Vagina (tissue), 2 donors: ENCODE results near the gene SMC4. TPM values are rescaled to one million over a fixed set of nuclear protein-coding genes. Genes with fewer than 3 reads are reported as not detected.

Experiments used
- DNase-seq, 2 donors: peaks; one replicate each; pipeline ENCODE4 v3.0.0-alpha.2; 2017; ENCODE audit errors: extremely low spot score in 2 of 2
- H3K27ac ChIP-seq: fragments of 200-600 bp; sonication (generic); one replicate; pipeline ENCODE4 v1.5.1; 2019
- H3K27me3 ChIP-seq: fragments of 200-600 bp; sonication (generic); one replicate; pipeline ENCODE4 v1.5.1; 2019
- H3K36me3 ChIP-seq, 2 donors: fragments of 200-600 bp; sonication (generic); one replicate each; pipeline ENCODE4 v1.5.1; 2017 to 2019
- H3K4me1 ChIP-seq: fragments of 200-600 bp; sonication (generic); one replicate; pipeline ENCODE4 v1.5.1; 2019
- H3K4me3 ChIP-seq, 2 donors: fragments of 200-600 bp; sonication (generic); 1 replicate in 1 of 2; 2 replicates in 1 of 2; pipeline ENCODE4 v1.5.1; 2016 to 2019
- H3K9me3 ChIP-seq: fragments of 200-600 bp; sonication (generic); one replicate; pipeline ENCODE4 v1.5.1; 2019
- POLR2A ChIP-seq, 2 donors: fragments of 450-650 bp; IDR thresholded peaks; one replicate each; pipeline ENCODE4 v1.6.1; 2017; ENCODE audit warnings: antibody characterized with exemption in 2 of 2, mild to moderate bottlenecking in 2 of 2, moderate library complexity in 2 of 2
- POLR2AphosphoS5 ChIP-seq, 2 donors: sonication (generic); formaldehyde crosslinking; IDR thresholded peaks; one replicate each; pipeline ENCODE4 v1.9.0; 2017; ENCODE audit warnings: antibody characterized with exemption in 2 of 2, mild to moderate bottlenecking in 2 of 2, low read depth in 1 of 2; ENCODE audit not compliant: insufficient read depth in 1 of 2
- intact Hi-C: fragments of 100-400 bp; cut with DNase I; formaldehyde crosslinking; loops from one replicate; pipeline ENCODE4 v1.15.1; 2023
- total RNA-seq: library from RNA; depleted of rRNA; stranded (reverse); fragments of >200 nt; gene quantifications from one replicate; pipeline ENCODE4 v1.2.3, GENCODE V29; 2016
- TF ChIP-seq, protein P1 (sequence below), 3 experiments: fragments of 450-650 bp in 2 of 3; fragments of 200-600 bp in 1 of 3; sonication (generic) in 1 of 3; IDR thresholded peaks; one replicate each; pipeline ENCODE4 v1.5.1; 2017 to 2019; ENCODE audit warnings: antibody characterized with exemption in 3 of 3, mild to moderate bottlenecking in 2 of 3, moderate library complexity in 2 of 3

Gene SMC4
- total RNA-seq, 1 donor from 2014 or later = 41.5 TPM

DNA sequence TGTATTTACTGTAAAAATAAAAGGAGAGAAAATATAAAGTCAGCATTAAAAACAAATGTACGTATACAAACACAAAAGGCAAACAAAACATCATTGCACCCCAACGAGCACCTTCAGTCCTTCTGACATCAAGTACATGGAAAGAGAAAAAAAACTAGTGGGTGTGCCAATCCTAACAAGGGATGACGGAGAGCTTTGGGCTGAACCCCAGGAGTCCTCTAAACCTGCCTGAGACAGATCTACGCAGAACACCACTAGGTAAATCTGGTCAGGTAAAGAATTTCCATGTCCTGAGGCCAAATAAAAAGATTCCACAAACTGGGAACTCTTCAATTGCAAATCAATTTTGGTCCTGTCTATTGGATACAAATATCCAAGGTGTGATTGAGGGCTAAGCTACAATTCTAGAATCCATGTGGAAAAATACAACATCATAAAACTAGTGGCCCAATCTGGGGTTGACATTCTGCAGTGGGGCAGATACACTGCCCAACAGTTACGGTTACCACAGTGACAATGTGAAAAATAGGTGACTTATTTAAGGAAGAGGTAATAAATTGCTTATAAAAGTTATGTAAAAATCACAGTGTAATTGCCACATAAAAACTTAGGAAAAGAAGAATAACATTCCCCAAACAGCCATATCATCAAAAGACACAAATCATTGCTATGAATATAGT lies 14.7 kb upstream of the SMC4 start:
- DNase-seq = no peak
- no peaks in the 10 kb centered on the region for H3K27me3 ChIP-seq
- H3K9me3 ChIP-seq = no peaks in the 10 kb centered on the region
- H3K4me1 ChIP-seq = no peaks in the 10 kb centered on the region
- H3K4me3 ChIP-seq = no peak overlapping the region
- no peak overlapping the region for H3K27ac ChIP-seq
- peaks cover 0 to 5% of the 10 kb centered on the region in 2 donors for H3K36me3 ChIP-seq
- intact Hi-C loops = no loop called here
- TF ChIP-seq POLR2AphosphoS5 (IDR thresholded peaks at IDR 0.05; ENCODE audit: insufficient read depth in 1 of 2, low read depth in 1 of 2) (no peak), POLR2A (IDR thresholded peaks at IDR 0.05) (no peak)
- TF ChIP-seq, protein P1, sequence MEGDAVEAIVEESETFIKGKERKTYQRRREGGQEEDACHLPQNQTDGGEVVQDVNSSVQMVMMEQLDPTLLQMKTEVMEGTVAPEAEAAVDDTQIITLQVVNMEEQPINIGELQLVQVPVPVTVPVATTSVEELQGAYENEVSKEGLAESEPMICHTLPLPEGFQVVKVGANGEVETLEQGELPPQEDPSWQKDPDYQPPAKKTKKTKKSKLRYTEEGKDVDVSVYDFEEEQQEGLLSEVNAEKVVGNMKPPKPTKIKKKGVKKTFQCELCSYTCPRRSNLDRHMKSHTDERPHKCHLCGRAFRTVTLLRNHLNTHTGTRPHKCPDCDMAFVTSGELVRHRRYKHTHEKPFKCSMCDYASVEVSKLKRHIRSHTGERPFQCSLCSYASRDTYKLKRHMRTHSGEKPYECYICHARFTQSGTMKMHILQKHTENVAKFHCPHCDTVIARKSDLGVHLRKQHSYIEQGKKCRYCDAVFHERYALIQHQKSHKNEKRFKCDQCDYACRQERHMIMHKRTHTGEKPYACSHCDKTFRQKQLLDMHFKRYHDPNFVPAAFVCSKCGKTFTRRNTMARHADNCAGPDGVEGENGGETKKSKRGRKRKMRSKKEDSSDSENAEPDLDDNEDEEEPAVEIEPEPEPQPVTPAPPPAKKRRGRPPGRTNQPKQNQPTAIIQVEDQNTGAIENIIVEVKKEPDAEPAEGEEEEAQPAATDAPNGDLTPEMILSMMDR (IDR thresholded peaks at IDR 0.05) = no peak

DNA sequence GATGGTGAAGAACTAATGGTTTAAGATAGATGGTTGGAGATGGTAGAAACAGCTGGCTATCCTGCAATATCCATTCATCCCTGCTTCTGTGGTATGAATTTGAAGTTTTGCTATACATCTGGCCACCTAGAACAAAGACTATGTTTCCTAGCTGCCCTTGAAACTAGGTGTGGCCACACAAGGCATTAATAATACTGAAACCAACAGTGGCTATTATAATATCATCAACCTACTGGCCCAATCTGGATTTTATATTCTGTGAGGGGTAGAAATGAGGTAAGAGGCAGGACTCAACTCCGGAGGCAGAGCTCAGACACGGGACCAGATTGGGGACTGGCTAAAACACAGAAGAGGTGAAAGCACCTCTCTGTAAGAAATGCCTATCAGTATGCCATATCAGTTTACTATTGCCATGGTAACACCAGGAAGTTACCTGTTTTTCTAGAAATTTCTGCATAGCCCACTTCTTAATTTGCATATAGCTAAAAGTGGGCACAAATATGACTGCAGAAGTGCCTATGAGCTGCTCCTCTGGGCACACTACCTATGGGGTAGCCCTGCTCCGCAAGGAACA lies 8.8 kb upstream of the SMC4 start:
- no peak overlapping the region for H3K4me3 ChIP-seq
- H3K9me3 ChIP-seq = no peaks in the 10 kb centered on the region
- no peaks in the 10 kb centered on the region for H3K27me3 ChIP-seq
- TF ChIP-seq POLR2A (IDR thresholded peaks at IDR 0.05) (no peak), POLR2AphosphoS5 (IDR thresholded peaks at IDR 0.05; ENCODE audit: insufficient read depth in 1 of 2, low read depth in 1 of 2) (no peak)
- TF ChIP-seq, protein P1 (IDR thresholded peaks at IDR 0.05) = no peak
- intact Hi-C loops = no loop called here
- no peaks in the 10 kb centered on the region for H3K4me1 ChIP-seq
- no peak for DNase-seq
- no peak overlapping the region for H3K27ac ChIP-seq
- no peaks in the 10 kb centered on the region for H3K36me3 ChIP-seq

DNA sequence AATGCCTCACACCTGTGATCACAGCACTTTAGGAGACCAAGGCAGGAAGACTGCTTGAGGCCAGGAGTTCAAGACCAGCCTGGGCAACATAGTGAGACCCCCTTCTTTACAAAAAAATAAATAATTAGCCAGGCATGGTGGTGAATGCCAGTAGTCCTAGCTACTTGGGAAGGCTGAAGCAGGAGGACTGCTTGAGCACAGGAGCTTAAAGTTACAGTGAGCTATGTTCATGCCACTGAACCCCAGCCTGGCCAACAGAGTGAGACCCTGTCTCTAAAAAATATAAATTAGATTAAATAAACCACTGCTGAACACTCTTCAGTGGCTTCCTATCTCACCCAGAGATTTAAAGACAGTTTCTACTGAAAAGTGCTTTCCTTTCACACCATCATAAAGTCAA lies 6.7 kb upstream of the SMC4 start:
- intact Hi-C loops = no loop called here
- Histone ChIP-seq H3K4me3 (no peak overlapping the region), H3K36me3 (no peaks in the 10 kb centered on the region), H3K27me3 (no peaks in the 10 kb centered on the region), H3K4me1 (no peaks in the 10 kb centered on the region), H3K9me3 (no peaks in the 10 kb centered on the region), H3K27ac (no peak overlapping the region)
- TF ChIP-seq POLR2A (IDR thresholded peaks at IDR 0.05) (no peak), POLR2AphosphoS5 (IDR thresholded peaks at IDR 0.05; ENCODE audit: insufficient read depth in 1 of 2, low read depth in 1 of 2) (no peak)
- TF ChIP-seq, protein P1 (IDR thresholded peaks at IDR 0.05) = no peak
- DNase-seq = no peak

DNA sequence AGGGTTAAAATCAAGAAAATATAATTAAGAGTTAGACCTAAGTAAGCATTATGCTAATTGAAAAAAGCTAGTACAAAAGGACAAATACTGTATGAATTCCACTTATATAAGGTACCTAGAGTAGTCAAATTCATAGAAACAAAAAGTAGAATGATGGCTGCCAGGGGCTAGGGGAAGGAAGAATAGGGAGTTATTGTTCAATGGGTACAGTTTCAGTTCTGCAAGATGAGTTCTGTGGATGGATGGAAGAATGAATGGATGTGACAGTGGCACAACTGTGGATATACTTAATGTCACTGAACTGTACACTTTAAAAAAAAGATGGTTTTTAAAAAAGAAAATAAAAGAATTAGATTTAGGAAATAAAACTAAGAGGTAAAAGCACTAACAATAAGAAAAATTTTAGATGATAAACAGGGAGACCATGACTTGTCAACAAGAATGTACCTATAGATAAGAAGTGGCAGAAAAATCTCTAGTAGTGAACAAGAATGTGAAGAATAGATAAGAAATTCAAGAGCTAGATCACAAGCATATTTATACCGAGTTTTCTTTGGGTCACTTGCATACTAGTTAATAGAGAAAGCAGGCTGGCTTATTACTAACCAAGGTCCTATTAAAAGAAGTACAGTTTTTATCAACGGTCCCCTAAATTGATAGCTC lies 6.0 kb upstream of the SMC4 start:
- H3K4me3 ChIP-seq = no peak overlapping the region
- H3K9me3 ChIP-seq = no peaks in the 10 kb centered on the region
- no peak for DNase-seq
- TF ChIP-seq POLR2A (IDR thresholded peaks at IDR 0.05) (no peak), POLR2AphosphoS5 (IDR thresholded peaks at IDR 0.05; ENCODE audit: insufficient read depth in 1 of 2, low read depth in 1 of 2) (no peak)
- TF ChIP-seq, protein P1 (IDR thresholded peaks at IDR 0.05) = no peak
- no peaks in the 10 kb centered on the region for H3K27me3 ChIP-seq
- no peaks in the 10 kb centered on the region for H3K36me3 ChIP-seq
- intact Hi-C loops = no loop called here
- H3K27ac ChIP-seq = no peak overlapping the region
- peaks cover 6% of the 10 kb centered on the region for H3K4me1 ChIP-seq

DNA sequence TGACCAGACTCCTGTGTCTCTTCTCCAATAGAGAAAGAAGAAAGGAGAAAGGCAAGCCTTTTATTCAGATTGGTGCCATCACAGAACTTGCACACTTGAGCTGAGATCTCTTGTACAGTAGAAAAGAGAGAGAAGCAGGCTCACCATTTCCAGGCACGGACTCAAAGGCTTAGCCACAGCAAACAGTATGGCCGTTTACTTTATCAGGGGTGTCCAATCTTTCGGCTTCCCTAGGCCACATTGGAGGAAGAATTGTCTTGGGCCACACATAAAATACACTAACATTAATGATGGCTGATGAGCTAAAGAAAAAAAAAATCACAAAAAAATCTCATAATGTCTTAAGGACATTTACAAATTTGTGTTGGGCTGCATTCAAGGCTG lies 5.4 kb upstream of the SMC4 start:
- Histone ChIP-seq H3K4me3 (no peak overlapping the region), H3K9me3 (no peaks in the 10 kb centered on the region), H3K27ac (no peak overlapping the region), H3K27me3 (no peaks in the 10 kb centered on the region), H3K4me1 (peaks cover 9% of the 10 kb centered on the region), H3K36me3 (no peaks in the 10 kb centered on the region)
- TF ChIP-seq, protein P1 (IDR thresholded peaks at IDR 0.05) = no peak
- TF ChIP-seq POLR2AphosphoS5 (IDR thresholded peaks at IDR 0.05; ENCODE audit: insufficient read depth in 1 of 2, low read depth in 1 of 2) (no peak), POLR2A (IDR thresholded peaks at IDR 0.05) (no peak)
- intact Hi-C loops = no loop called here
- DNase-seq = no peak
